IPS-NIHi7 (cell line): ENCODE results near the gene FARP1.

Experiments
- DNase-seq: peaks from one replicate; pipeline ENCODE4 v3.0.0; 2012; ENCODE audit warnings: mixed read lengths; ENCODE audit errors: extremely low spot score

FARP1 gene

GRCh38 chr13:98462946-98463345 lies 320.1 kb downstream of the FARP1 start:
- no peak for DNase-seq

- peak; percentile 81 for DNase-seq
Observed at GRCh38 chr13:98466634-98467236, 323.8 kb downstream of the FARP1 start.

DNA sequence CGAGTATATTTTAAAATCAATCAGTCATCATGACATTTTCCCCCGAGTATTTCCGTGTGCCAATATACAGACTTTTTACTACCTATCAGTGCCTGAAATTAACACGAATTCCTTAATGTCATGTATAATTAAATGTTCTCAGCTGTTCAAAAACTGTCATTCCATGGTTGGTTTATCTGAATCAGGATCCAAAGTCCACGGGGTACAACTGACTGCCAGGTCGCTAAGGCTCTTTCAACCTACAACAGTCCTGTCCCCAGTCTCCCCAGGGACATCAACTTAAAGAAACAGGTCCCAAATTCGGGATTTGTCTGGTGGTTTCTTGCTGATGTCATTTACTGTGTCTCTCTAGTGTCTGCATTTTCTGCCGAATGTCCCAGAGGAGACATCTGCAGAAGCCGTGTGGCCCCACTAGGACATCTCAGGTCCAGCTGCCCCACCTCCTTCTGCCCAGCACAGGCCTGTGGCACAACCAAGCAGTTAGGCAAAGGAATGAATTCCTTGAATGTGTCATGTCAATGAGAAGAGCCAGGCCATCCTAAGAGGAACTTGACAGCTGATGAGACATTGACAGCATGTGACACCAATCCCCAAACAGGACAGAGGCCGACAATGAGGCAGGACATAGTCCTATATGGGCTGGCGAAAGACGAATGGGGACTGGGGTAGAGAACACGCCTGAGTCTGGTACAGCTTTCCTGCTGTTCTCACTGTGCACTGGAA lies 324.5 kb downstream of the FARP1 start:
- DNase-seq, result no peak

DNA sequence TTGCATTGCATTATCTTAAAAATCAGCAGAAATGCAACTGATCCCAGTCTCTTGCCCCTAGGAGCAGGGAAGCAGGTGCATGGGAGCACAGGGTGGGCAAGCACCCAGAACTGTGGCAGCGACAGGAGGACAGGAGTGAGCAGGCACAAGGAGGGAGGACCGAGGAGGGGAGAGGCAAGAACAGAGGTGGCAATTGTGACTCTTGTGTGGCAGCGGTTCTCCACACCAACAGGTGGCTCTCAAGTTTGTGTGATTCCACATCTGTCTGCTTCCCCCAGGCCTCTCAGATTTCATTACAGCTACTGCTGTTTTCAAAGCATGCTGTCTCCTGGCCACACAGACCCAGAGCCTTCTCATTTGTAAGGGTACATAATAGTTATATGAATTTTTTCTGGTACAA lies 325.5 kb downstream of the FARP1 start:
- no peak for DNase-seq

GRCh38 chr13:98468929-98469328 lies 326.0 kb downstream of the FARP1 start:
- no peak for DNase-seq

DNA sequence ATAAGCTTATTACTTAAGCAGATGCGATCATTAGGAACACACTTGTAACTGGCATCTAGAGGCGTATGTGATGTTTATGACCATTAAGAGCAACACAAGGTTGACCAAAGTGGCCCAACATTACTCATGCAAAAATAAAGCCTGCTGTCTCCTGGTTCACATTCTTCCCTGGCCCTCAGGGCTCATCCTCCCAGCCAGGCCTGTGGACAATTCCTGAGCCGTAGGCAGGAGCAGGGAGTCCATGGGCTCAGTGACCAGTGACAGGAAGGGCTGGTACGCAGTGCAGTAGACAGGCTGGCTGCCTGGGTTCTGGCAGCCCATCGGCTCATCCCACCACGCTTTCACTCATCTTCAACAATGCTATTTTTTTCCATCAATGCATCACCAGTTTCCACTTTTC lies 328.0 kb downstream of the FARP1 start:
- DNase-seq, result no peak

- no peak for DNase-seq
Observed at GRCh38 chr13:98471934-98472333, 329.0 kb downstream of the FARP1 start.

- DNase-seq, result no peak
Observed at GRCh38 chr13:98473135-98473787, 330.4 kb downstream of the FARP1 start.

DNA sequence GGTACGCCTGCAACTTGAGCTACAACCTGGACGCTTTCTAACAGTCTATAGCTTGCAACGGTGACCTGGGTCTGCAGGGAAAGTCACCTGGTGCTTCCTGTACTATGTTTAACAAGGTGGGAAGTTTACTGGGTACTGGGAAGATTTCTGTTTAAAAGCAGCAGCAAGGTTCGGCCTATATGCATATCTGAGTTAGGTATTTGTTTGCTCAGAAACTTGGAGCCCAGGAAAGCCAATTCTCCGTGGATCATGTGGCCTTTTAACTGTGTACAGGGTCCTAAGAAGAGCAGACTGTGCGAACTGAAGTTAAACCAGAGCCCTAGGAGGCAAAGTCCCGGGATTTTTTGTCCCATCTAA lies 330.9 kb downstream of the FARP1 start:
- DNase-seq, result no peak

DNA sequence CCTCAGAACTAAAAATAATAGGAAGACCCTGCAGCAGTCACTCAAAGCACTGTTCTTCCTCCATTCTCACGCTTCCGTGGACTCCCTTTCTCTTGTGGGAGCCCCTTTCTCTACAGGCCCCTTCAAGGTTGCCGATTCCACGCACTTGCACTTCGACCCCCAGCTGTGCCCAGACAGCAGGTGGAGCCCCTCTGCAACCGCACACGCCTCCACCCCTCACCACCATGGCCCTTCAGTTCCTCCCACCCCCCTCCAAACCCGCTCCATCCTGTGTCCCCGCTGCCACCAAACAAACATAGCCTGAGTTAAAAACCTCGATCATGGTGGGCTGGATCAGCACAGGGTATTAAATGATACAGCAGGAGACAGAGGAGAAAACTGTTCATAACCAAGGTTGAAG lies 331.4 kb downstream of the FARP1 start:
- no peak for DNase-seq

DNA sequence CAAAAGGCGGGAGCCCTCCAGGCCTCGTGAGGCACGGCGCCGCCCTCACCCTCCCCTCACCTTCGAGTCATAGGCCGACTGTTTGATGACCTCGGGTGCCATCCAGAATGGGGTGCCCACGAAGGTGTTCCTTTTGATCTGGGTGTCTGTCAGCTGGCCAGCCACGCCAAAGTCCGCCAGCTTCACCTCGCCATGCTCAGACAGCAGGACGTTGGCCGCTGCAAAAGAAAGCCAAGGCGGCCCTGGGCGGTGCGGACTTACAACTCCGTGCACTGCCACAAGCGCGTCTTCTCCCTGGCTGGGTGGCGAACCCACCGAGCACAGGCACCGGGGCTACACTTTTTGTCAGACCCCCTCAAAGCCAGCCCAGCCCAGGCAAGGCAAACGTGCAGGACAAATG lies 331.9 kb downstream of the FARP1 start:
- DNase-seq, result no peak

DNA sequence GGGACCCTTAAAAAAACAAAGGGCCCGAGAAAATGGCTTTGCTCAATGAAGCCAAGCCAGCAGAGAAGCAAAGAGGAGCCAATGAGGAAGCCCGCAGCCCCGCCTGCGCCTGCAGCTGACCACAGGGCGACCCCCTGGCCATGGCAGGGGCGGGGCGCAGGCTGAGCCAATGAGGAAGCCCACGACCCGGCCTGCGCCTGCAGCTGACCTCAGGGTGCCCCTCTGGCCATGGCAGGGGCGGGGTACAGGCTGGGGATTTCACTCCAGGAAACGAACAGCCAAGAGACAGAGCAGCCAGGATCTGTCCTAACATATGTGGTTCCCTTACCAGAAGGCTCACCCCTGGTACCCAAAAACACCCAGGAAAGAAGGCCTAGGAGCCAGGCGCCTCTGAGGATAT lies 332.6 kb downstream of the FARP1 start:
- peak; percentile 94 for DNase-seq

GRCh38 chr13:98476106-98476505 lies 333.2 kb downstream of the FARP1 start:
- peak; percentile 68 for DNase-seq

GRCh38 chr13:98476538-98476966 lies 333.7 kb downstream of the FARP1 start:
- peak; percentile 44 for DNase-seq

DNA sequence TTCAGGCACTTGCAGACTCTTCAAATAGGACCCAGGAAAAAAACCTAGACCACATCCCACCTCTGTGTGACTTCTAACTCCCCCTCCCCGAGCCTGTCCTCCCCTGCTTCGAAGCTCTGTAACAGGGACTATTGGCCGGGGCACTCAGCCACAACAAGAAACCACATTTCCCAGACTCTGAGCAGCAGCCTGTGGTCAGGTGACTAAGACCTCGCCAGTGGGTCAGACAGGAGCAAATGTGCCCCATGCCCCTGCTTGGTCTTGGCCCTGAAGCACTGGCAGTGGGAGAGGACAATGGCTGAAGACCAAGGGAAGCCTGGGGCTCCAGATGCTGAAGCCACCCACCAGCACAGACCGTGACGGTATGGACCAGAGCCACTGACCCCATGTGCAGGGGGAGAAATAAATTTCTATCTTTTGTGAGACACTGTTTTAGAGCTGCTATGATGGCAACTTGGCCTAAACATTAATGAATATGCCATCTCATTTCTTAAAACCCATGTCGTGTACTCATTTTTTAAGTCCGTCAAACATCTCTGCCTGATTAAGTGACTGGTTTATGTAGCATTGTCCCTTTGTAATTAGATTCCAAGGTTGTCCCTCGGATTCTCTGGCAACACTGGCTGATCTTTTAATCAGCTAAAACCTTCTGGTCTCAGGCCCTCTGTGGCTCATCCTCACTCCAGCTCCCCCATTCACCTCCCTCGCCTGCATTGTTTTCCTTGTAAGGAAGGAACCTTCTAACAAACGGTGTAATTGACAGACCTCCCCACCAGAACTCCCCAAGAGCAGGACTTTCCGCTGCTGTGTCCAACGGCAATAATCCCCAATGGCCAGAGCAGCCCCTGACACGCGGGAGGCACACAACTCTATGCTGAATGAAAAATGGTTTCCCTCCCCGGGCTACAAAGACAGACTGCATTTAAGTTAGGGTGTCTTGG lies 335.6 kb downstream of the FARP1 start:
- peak; percentile 51 for DNase-seq

DNA sequence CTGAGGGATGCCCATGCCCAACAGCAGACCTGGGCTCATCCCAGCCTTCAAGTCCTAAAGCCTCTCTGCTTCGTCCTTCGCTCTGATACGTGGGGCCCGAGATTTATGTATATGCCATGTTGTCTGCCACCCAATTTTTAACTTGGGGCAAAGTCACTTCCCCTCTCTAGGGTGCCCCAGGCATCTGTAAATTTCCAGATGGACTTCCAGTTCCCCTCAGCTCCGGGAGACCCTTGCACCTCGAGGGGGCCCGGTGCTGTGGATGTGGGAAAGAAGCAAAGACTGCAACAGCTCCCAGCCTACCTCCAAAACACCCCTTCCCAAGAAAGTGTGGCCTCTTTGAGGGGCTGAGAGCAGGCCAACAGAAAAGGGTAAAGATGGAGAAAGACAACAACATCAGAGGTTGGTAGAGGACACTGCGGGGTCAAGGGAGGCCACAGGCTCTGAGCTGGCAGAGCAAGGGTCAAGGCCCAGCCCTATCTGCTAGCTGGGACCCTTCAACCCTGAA lies 336.7 kb downstream of the FARP1 start:
- no peak for DNase-seq

GRCh38 chr13:98480915-98481877 lies 338.3 kb downstream of the FARP1 start:
- DNase-seq, result no peak

- DNase-seq, result peak; percentile 22
Observed at GRCh38 chr13:98482476-98483444, 339.9 kb downstream of the FARP1 start.

GRCh38 chr13:98483601-98484288 lies 340.9 kb downstream of the FARP1 start:
- no peak for DNase-seq
